HL-60/S4 treated with retinoic acid at 250 ng/mL for 4 days and 3 days (cell line): Measurements from ENCODE around the gene ZNF441.
"Not testable (repeated sequence)": the region's sequence is repeated elsewhere in the genome, so short reads cannot be mapped to it uniquely, and the experiment has no call there.

Source experiments
- in situ Hi-C: fragments of 300-500 bp; cut with MboI; formaldehyde crosslinking; loops from 2 replicates; pipeline ENCODE4 v1.7.0; 2022; ENCODE audit warnings: low sequenced_read_pairs

Gene ZNF441

GRCh38 chr19:11766597-11767591 lies at the start of gene ZNF441:
Gene ZNF441 (plus strand): TSS chr19:11767000. CDS start chr19:11767194, 194 bp downstream.
- in situ Hi-C loops: no loop called here

DNA sequence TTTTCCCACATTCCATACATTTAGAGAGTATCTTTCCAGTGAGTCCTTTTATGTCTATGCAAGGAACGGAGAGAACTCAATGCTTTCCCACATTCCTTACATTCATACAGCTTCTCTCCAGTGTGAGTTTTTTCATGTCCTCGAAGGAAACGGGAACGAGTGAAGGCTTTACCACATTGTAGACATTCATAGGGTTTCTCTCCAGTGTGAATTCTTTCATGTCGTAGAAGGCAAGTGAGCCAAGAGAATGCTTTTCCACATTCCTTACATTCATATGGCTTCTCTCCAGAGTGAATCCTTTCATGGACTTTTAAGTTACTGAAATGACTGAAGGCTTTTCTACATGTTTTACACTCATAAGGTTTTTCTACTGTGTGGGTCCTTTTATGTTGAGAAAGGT lies 45.1 kb upstream of the ZNF441 start:
- in situ Hi-C loops: no loop called here

DNA sequence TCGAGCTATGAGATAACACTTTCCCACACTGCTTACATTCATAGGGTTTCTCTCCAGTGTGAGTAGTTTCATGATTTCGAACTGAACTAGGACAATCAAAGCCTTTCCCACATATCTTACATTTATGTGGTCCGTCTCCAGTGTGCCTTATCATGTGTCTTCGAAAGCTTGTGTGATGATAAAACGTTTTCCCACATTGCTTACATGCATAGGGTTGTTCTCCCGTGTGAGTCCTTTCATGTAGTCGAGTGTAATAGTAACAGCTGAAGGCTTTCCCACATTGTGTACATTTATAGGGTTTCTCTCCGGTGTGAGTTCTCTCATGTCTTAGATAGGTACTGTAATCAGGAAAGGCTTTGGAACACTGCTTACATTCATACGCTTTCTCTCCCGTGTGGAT lies 44.4 kb upstream of the ZNF441 start:
- in situ Hi-C loops: no loop called here

GRCh38 chr19:11729586-11729985 lies 37.2 kb upstream of the ZNF441 start:
- in situ Hi-C loops: no loop called here

DNA sequence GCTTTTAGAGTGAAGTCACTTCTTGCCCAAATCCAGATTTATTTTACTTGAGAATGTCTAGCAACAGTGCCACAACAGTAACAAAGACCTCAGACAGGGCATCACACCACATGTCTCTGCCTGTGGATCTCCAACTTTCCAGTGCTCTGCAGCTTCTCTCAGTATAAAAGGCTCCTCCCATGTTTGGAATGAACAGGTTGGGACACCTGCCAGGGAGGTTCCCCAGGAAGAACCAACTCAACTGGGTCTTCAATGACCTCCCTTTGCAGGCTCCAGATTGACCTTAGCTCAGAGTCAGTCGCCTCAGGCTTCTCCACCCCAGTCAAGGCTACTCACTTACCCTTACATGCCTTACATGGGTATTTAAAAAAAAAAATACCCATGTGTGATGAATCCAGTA lies 31.4 kb upstream of the ZNF441 start:
- in situ Hi-C loops: no loop called here

GRCh38 chr19:11736696-11737095 lies 30.1 kb upstream of the ZNF441 start:
- in situ Hi-C loops: no loop called here

GRCh38 chr19:11737964-11738745 lies 28.6 kb upstream of the ZNF441 start:
- in situ Hi-C loops: no loop called here

- in situ Hi-C loops: no loop called here
Measured at GRCh38 chr19:11738746-11739620, 27.8 kb upstream of the ZNF441 start, which contains the start of gene ZNF823. Gene ZNF823 (minus strand): TSS chr19:11738946. CDS start chr19:11738819, 127 bp downstream.

GRCh38 chr19:11745869-11746268 lies 20.9 kb upstream of the ZNF441 start:
- in situ Hi-C loops: no loop called here

DNA sequence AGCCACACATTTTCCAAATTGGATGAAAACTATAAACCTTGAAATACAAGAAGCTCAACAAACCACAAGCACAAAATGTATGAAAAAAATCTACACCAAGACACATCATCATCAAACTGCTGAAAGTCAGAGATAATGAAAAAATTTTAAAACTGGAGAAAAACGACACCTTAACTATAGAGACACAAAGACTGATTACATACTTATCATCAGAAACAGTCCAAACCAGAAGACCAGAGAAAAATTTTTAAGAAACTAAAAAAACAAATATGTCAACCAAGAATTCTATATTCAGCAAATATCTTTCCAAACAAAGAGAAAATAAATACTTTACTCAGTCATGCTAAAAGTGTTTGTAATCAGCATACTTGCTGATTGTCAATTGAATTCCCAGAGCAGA lies 19.5 kb upstream of the ZNF441 start:
- in situ Hi-C loops: no loop called here

DNA sequence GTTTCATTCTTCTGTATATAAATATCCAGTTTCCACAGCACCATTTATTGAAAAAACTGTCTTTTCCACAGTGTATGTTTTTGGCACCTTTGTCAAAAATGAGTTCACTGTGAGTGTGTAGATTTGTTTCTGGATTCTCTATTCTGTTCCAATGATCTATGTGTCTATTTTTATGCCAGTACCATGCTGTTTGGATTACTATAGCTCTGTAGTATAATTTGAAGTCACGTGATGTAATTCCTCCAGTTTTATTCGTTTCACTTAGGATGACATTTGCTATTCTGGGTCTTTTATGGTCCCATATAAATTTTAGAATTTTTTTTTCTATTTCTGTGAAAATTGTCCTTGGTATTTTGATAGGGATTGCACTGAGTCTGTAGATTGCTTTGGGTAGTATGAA lies 17.0 kb upstream of the ZNF441 start:
- in situ Hi-C loops: no loop called here

DNA sequence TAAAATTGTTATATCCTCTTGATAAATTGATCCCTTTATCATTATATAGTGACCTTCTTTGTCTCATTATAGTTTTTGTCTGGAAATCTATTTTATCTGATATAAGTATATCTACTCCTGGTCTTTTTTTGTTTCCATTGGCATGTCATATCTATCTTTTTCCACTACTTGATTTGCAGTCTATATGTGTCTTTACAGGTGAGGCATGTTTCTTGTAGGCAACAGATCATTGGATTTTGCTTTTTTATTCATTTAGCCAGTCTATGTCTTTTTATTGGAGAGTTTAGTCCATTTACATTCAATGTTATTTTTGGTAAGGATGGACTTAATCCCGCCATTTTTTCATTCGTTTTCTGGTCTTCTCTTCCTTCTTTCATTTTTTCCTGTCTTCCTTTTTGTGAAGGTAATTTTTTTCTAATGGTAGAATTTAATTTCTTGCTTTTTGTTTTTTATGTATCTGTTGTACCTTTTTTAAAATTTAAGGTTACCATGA lies 14.5 kb upstream of the ZNF441 start:
- in situ Hi-C loops: no loop called here

- in situ Hi-C loops: no loop called here
Measured at GRCh38 chr19:11754663-11755062, 12.1 kb upstream of the ZNF441 start.

- in situ Hi-C loops: no loop called here
Measured at GRCh38 chr19:11756965-11757364, 9.8 kb upstream of the ZNF441 start.

DNA sequence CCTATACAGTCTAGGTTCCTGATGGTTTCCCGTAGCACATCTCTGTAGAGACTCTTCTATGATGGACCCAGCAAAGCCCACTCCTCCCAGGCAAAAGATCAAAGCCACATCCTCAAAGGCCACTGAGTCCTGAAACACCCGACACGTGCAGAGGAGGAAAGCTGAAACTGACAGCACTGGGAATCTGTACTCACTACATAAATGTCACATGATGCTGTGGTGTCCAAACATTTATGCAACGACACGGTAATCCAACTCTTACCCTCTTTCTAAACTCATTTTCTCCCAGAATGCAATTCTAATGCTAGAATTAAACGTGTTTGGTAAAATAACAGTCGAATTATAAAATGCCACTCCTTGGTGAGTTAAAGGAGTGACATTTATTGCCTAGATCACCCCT lies 7.0 kb upstream of the ZNF441 start:
- in situ Hi-C loops: no loop called here

DNA sequence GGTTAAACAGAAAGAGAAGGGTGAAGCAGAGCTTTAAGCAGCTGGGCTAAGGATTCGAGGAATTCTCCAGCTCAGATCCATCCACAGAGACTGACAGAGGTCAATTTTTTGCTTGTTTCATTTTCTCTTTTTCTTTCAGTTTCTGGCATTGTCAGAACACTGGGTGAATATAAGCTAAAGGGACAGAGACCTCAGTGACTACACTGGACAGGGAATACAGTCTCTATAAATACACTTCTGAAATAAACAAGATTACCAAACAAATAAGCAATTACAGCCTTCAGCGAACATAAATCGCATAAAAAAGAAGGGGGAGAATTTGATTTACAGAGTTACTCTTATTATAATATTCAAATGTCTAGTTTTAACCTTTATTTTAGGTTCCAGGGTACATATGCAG lies 3.7 kb upstream of the ZNF441 start:
- in situ Hi-C loops: no loop called here

- in situ Hi-C loops: no loop called here
Measured at GRCh38 chr19:11763611-11764010, 3.2 kb upstream of the ZNF441 start.

GRCh38 chr19:11767633-11768133 lies 883 bp downstream of the ZNF441 start:
- in situ Hi-C loops: no loop called here

DNA sequence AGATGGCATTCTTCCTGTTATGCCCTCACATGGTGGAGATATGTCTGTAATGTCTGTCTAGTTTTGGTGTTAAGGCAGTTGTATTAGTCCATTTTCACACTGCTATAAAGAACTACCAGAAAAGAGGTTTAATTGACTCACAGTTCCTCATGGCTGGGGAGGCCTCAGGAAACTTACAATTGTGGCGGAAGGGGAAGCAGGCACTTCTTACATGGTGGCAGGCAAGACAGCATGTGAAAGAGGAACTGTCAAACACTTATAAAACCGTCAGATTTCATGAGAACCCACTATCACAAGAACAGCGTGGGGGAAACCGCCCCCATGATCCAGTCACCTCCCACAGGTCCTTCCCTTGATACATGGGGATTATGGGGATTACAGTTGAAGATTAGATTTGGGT lies 3.2 kb downstream of the ZNF441 start:
- in situ Hi-C loops: no loop called here

GRCh38 chr19:11771520-11771919 lies 4.7 kb downstream of the ZNF441 start:
- in situ Hi-C loops: not testable (repeated sequence)
